Left lung (tissue), 10 donors: ENCODE measurements around the gene MATN1. TPM values are rescaled to one million over a fixed set of nuclear protein-coding genes. Genes with fewer than 3 reads are reported as not detected.

Experiments
- ATAC-seq: fragments of 200-7000 bp; cut with Tn5 transposase; one replicate; pipeline ENCODE4 v1.9.1; 2020; ENCODE audit warnings: moderate library complexity
- DNase-seq, 4 donors: peaks; one replicate each; pipeline ENCODE4 v3.0.0-alpha.2; 2013 to 2020
- H3K27ac ChIP-seq, 2 donors: fragments of 200-600 bp; sonication (generic) in 1 of 2; one replicate each; pipeline versions ENCODE4 v1.5.0 to v1.8.0; 2020 to 2021
- H3K27me3 ChIP-seq, 2 donors: fragments of 200-600 bp; sonication (generic) in 1 of 2; one replicate each; pipeline versions ENCODE4 v1.5.0 to v1.8.0; 2020 to 2021
- H3K36me3 ChIP-seq, 2 donors: fragments of 200-600 bp; sonication (generic) in 1 of 2; one replicate each; pipeline versions ENCODE4 v1.5.0 to v1.8.0; 2020 to 2021
- H3K4me1 ChIP-seq, 2 donors: fragments of 200-600 bp; one replicate each; pipeline ENCODE4 v1.8.0; 2021
- H3K4me3 ChIP-seq, 2 donors: fragments of 200-600 bp; sonication (generic) in 1 of 2; one replicate each; pipeline versions ENCODE4 v1.5.0 to v1.8.0; 2020 to 2021; ENCODE audit warnings: mild to moderate bottlenecking in 1 of 2
- H3K9me3 ChIP-seq, 2 donors: fragments of 200-600 bp; sonication (generic) in 1 of 2; one replicate each; pipeline versions ENCODE4 v1.5.0 to v1.8.0; 2020 to 2021
- CTCF ChIP-seq, 2 donors: fragments of 200-600 bp; sonication (generic) in 1 of 2; IDR thresholded peaks; one replicate each; pipeline versions ENCODE4 v1.5.0 to v1.8.0; 2021; ENCODE audit warnings: antibody characterized with exemption in 2 of 2
- intact Hi-C, 2 donors: fragments of 100-400 bp; cut with DNase I; formaldehyde crosslinking; loops; one replicate each; pipeline versions ENCODE4 v1.11.2 to v1.14.2; 2022
- polyA plus RNA-seq, 6 donors: library from polyadenylated mRNA; unstranded; fragments of 120-200 nt; gene quantifications; one replicate each; pipeline ENCODE4 v1.2.1, GENCODE V29; 2013; ENCODE audit not compliant: insufficient read length in 6 of 6
- total RNA-seq, 2 donors: library from RNA; stranded (reverse); fragmentation: NEBNext Ultra II Directional; extraction: Animal tissue kit (Norgen Biotek cat#: 25700); gene quantifications; one replicate each; pipeline ENCODE4 v1.2.1, GENCODE V29; 2021
- donor health status: DM: no; HTN: yes; CAD: no.
- donor health status: DM: no; HTN: no; CAD: no.

Gene MATN1
- total and polyA plus RNA-seq, 8 donors = 0.08 to 1.1 (median 0.43) TPM; not detected in 1

GRCh38 chr1:30728832-30729638, 5.7 kb upstream of the MATN1 start:
- Histone ChIP-seq H3K4me3 (no peak overlapping the region), H3K4me1 (peaks cover 0 to 8% of the 10 kb centered on the region in 2 donors), H3K27me3 (no peaks in the 10 kb centered on the region), H3K27ac (no peak overlapping the region), H3K36me3 (peaks cover 0 to 27% of the 10 kb centered on the region in 2 donors), H3K9me3 (no peaks in the 10 kb centered on the region)
- DNase-seq (peak in 1 of 4 donors; percentile 58), ATAC-seq (no peak)
- no peak for TF ChIP-seq CTCF (IDR thresholded peaks at IDR 0.05)
- intact Hi-C loops = loop anchor here in 1 of 2 donors (10.0 kb wide), 1 partner anchor 46 kb away; no protein-coding TSS in a partner anchor

GRCh38 chr1:30728340-30728739, 5.0 kb upstream of the MATN1 start:
- Histone ChIP-seq H3K36me3 (peaks cover 0 to 20% of the 10 kb centered on the region in 2 donors), H3K4me1 (peaks cover 0 to 8% of the 10 kb centered on the region in 2 donors), H3K4me3 (no peak overlapping the region), H3K27ac (no peak overlapping the region), H3K9me3 (no peaks in the 10 kb centered on the region), H3K27me3 (no peaks in the 10 kb centered on the region)
- peak in 1 of 4 donors; percentile 31 for DNase-seq
- TF ChIP-seq CTCF (IDR thresholded peaks at IDR 0.05) = no peak
- no peak for ATAC-seq
- intact Hi-C loops = loop anchor here in 1 of 2 donors (10.0 kb wide), 1 partner anchor 46 kb away; no protein-coding TSS in a partner anchor

- Histone ChIP-seq H3K4me1 (peaks cover 0 to 8% of the 10 kb centered on the region in 2 donors), H3K27me3 (no peaks in the 10 kb centered on the region), H3K4me3 (no peak overlapping the region), H3K36me3 (peaks cover 0 to 15% of the 10 kb centered on the region in 2 donors), H3K9me3 (no peaks in the 10 kb centered on the region), H3K27ac (no peak overlapping the region)
- intact Hi-C loops = loop anchor here in 1 of 2 donors (10.0 kb wide), 1 partner anchor 47 kb away; no protein-coding TSS in a partner anchor
- TF ChIP-seq CTCF (IDR thresholded peaks at IDR 0.05) = no peak
- no peak for DNase-seq
- peak; percentile 34 for ATAC-seq
Observed at GRCh38 chr1:30727824-30728223, 4.4 kb upstream of the MATN1 start.

GRCh38 chr1:30726773-30727684, 3.6 kb upstream of the MATN1 start:
- ATAC-seq (no peak), DNase-seq (no peak)
- no peak for TF ChIP-seq CTCF (IDR thresholded peaks at IDR 0.05)
- peaks cover 0 to 9% of the 10 kb centered on the region in 2 donors for H3K36me3 ChIP-seq
- H3K9me3 ChIP-seq = no peaks in the 10 kb centered on the region
- H3K27ac ChIP-seq = no peak overlapping the region
- intact Hi-C loops = loop anchor here in 1 of 2 donors (10.0 kb wide), 1 partner anchor 48 kb away; no protein-coding TSS in a partner anchor
- peaks cover 0 to 8% of the 10 kb centered on the region in 2 donors for H3K4me1 ChIP-seq
- H3K27me3 ChIP-seq = no peaks in the 10 kb centered on the region
- no peak overlapping the region for H3K4me3 ChIP-seq
